Mononuclear cell (primary cell): Measurements from ENCODE around the gene GFAP. TPM values are rescaled to one million over a fixed set of nuclear protein-coding genes. Genes with fewer than 3 reads are reported as not detected.

Experiments
- H3K27me3 ChIP-seq: 2 replicates; pipeline ENCODE4 v1.6.0; 2011; ENCODE audit warnings: low read length, control low read depth; ENCODE audit not compliant: insufficient read depth
- H3K4me1 ChIP-seq: 2 replicates; pipeline ENCODE4 v1.5.1; 2011; ENCODE audit warnings: mild to moderate bottlenecking, low read length, control low read depth; ENCODE audit not compliant: insufficient read depth
- H3K4me3 ChIP-seq: 2 replicates; pipeline ENCODE4 v1.5.1; 2011; ENCODE audit warnings: mild to moderate bottlenecking, low read length, moderate library complexity
- H3K9me3 ChIP-seq: 2 replicates; pipeline ENCODE4 v1.5.1; 2011; ENCODE audit warnings: low read depth, mild to moderate bottlenecking, control low read depth, low read length
- total RNA-seq: library from RNA; depleted of rRNA; stranded (reverse); fragments of >200 nt; gene quantifications from one replicate; pipeline ENCODE4 v1.2.3, GENCODE V29; 2012

The GFAP gene
- total RNA-seq, 1 donor = 0.52 TPM

- H3K27me3 ChIP-seq = no peaks in the 10 kb centered on the region
- peaks cover 50% of the 10 kb centered on the region for H3K4me1 ChIP-seq
- no peak overlapping the region for H3K4me3 ChIP-seq
- H3K9me3 ChIP-seq = no peaks in the 10 kb centered on the region
Observed at GRCh38 chr17:44901411-44901921, 13.8 kb downstream of the GFAP start.

GRCh38 chr17:44900894-44901293 lies 14.4 kb downstream of the GFAP start:
- Histone ChIP-seq H3K4me1 (peaks cover 46% of the 10 kb centered on the region), H3K27me3 (no peaks in the 10 kb centered on the region), H3K9me3 (no peaks in the 10 kb centered on the region), H3K4me3 (no peak overlapping the region)

GRCh38 chr17:44899074-44899782 lies 16.1 kb downstream of the GFAP start, which contains the start of gene EFTUD2:
TSS of gene EFTUD2 (minus strand) at chr17:44899445. CDS start at chr17:44894521, 4,924 bp downstream.
- Histone ChIP-seq H3K4me3 (peak within 1 kb of the TSS; percentile 79), H3K4me1 (peaks cover 35% of the 10 kb centered on the region), H3K27me3 (no peaks in the 10 kb centered on the region), H3K9me3 (no peaks in the 10 kb centered on the region)

- Histone ChIP-seq H3K4me1 (peaks cover 35% of the 10 kb centered on the region), H3K27me3 (no peaks in the 10 kb centered on the region), H3K4me3 (peak overlapping the region; percentile 79), H3K9me3 (no peaks in the 10 kb centered on the region)
Observed at GRCh38 chr17:44898768-44899073, 16.6 kb downstream of the GFAP start.

- Histone ChIP-seq H3K4me1 (peaks cover 18% of the 10 kb centered on the region), H3K9me3 (no peaks in the 10 kb centered on the region), H3K27me3 (no peaks in the 10 kb centered on the region), H3K4me3 (no peak overlapping the region)
Observed at GRCh38 chr17:44894642-44895041, 20.7 kb downstream of the GFAP start.

GRCh38 chr17:44892250-44892649 lies 23.1 kb downstream of the GFAP start:
- H3K4me3 ChIP-seq = no peak overlapping the region
- no peaks in the 10 kb centered on the region for H3K27me3 ChIP-seq
- no peaks in the 10 kb centered on the region for H3K9me3 ChIP-seq
- H3K4me1 ChIP-seq = peaks cover 28% of the 10 kb centered on the region

GRCh38 chr17:44889003-44889402 lies 26.3 kb downstream of the GFAP start:
- Histone ChIP-seq H3K4me3 (no peak overlapping the region), H3K9me3 (no peaks in the 10 kb centered on the region), H3K27me3 (no peaks in the 10 kb centered on the region), H3K4me1 (peaks cover 37% of the 10 kb centered on the region)

- no peaks in the 10 kb centered on the region for H3K9me3 ChIP-seq
- H3K4me1 ChIP-seq = peaks cover 37% of the 10 kb centered on the region
- no peaks in the 10 kb centered on the region for H3K27me3 ChIP-seq
- H3K4me3 ChIP-seq = no peak overlapping the region
Observed at GRCh38 chr17:44887971-44888954, 27.0 kb downstream of the GFAP start.

GRCh38 chr17:44887016-44887415 lies 28.3 kb downstream of the GFAP start:
- Histone ChIP-seq H3K4me3 (no peak overlapping the region), H3K9me3 (no peaks in the 10 kb centered on the region), H3K27me3 (no peaks in the 10 kb centered on the region), H3K4me1 (peaks cover 37% of the 10 kb centered on the region)

- H3K4me1 ChIP-seq = peaks cover 34% of the 10 kb centered on the region
- no peaks in the 10 kb centered on the region for H3K9me3 ChIP-seq
- no peak overlapping the region for H3K4me3 ChIP-seq
- H3K27me3 ChIP-seq = no peaks in the 10 kb centered on the region
Observed at GRCh38 chr17:44884941-44885340, 30.4 kb downstream of the GFAP start.

- H3K4me1 ChIP-seq = no peaks in the 10 kb centered on the region
- no peaks in the 10 kb centered on the region for H3K9me3 ChIP-seq
- no peak overlapping the region for H3K4me3 ChIP-seq
- no peaks in the 10 kb centered on the region for H3K27me3 ChIP-seq
Observed at GRCh38 chr17:44881145-44881544, 34.2 kb downstream of the GFAP start.

GRCh38 chr17:44880062-44880461 lies 35.2 kb downstream of the GFAP start:
- Histone ChIP-seq H3K4me3 (no peak overlapping the region), H3K4me1 (no peaks in the 10 kb centered on the region), H3K27me3 (no peaks in the 10 kb centered on the region), H3K9me3 (no peaks in the 10 kb centered on the region)

- H3K27me3 ChIP-seq = no peaks in the 10 kb centered on the region
- no peak overlapping the region for H3K4me3 ChIP-seq
- no peaks in the 10 kb centered on the region for H3K4me1 ChIP-seq
- no peaks in the 10 kb centered on the region for H3K9me3 ChIP-seq
Observed at GRCh38 chr17:44879376-44879775, 35.9 kb downstream of the GFAP start.

- Histone ChIP-seq H3K9me3 (no peaks in the 10 kb centered on the region), H3K4me3 (no peak overlapping the region), H3K27me3 (no peaks in the 10 kb centered on the region)
Observed at GRCh38 chr17:44878627-44879221, 36.6 kb downstream of the GFAP start.

GRCh38 chr17:44877121-44877520 lies 38.2 kb downstream of the GFAP start:
- Histone ChIP-seq H3K27me3 (no peaks in the 10 kb centered on the region), H3K9me3 (no peaks in the 10 kb centered on the region), H3K4me1 (no peaks in the 10 kb centered on the region), H3K4me3 (no peak overlapping the region)

More at GRCh38 chr17:44878627-44879221, 36.6 kb downstream of the GFAP start:
- H3K4me1 ChIP-seq = no peaks in the 10 kb centered on the region
